Amygdala (tissue), 56 donors: ENCODE measurements around the gene CC2D1A.

Source experiments
- DNase-seq, 56 donors: peaks; one replicate each; lab custom pipeline; 2025; lab: John Stamatoyannopoulos, UW

The CC2D1A gene

GRCh38 chr19:13905634-13906520 is at the start of gene CC2D1A, which contains the start of gene BRME1:
CC2D1A (plus strand) TSS chr19:13906201; CDS start chr19:13906442, 241 bp downstream.
BRME1 (minus strand) TSS chr19:13906117; CDS start chr19:13904892, 1,225 bp downstream.
- DNase-seq, result peak in 55 of 56 donors; percentile 14 to 95 (median 82)

- DNase-seq, result no peak
Measured at GRCh38 chr19:13856497-13856896, 49.5 kb upstream of the CC2D1A start.

DNA sequence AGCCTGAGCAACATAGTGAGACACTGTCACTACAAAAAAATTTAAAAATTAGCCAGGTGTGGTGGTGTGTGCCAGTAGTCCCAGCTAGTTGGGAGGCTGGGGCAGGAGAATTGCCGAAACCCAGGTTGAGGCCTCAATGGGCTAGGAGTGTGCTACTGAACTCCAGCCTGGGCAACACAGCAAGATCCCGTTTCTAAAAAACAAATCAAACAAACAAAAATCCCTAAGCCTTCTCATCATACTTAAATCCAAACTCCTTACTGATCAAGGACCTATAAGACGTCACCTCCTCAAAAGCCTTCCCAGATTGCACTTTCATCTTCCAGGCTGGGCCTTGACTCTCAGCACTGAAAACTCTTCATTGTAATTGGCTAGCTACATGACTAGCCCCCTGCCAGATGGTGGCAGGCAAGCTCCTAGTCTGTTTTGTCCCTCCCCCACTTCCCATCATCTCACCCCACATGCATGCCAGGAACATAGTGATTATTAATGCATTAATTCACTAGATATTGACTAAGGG is 46.6 kb upstream of the CC2D1A start:
- no peak for DNase-seq

- no peak for DNase-seq
Measured at GRCh38 chr19:13860679-13861391, 45.2 kb upstream of the CC2D1A start.

DNA sequence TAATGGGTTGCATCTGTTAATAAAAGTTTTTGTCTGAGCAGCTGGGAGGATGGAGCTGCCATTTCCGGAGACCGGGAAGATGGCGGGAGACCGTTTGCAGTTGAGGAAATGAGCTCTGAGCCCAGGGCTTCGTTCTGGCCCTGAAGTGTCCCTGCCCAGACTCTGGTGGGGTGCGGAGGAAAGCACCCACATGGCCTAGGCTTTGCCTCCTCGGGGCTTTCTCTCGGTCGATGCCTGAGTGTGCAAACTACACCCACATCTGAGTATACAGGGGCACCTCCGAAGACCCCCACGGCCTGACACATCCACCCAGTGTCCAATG is 44.6 kb upstream of the CC2D1A start:
- DNase-seq, result peak in 1 of 56 donors; percentile 39

- DNase-seq, result peak; percentile 35 to 94 (median 84)
Measured at GRCh38 chr19:13861714-13862531, 44.1 kb upstream of the CC2D1A start.

- DNase-seq, result no peak
Measured at GRCh38 chr19:13864046-13864666, 41.8 kb upstream of the CC2D1A start.

DNA sequence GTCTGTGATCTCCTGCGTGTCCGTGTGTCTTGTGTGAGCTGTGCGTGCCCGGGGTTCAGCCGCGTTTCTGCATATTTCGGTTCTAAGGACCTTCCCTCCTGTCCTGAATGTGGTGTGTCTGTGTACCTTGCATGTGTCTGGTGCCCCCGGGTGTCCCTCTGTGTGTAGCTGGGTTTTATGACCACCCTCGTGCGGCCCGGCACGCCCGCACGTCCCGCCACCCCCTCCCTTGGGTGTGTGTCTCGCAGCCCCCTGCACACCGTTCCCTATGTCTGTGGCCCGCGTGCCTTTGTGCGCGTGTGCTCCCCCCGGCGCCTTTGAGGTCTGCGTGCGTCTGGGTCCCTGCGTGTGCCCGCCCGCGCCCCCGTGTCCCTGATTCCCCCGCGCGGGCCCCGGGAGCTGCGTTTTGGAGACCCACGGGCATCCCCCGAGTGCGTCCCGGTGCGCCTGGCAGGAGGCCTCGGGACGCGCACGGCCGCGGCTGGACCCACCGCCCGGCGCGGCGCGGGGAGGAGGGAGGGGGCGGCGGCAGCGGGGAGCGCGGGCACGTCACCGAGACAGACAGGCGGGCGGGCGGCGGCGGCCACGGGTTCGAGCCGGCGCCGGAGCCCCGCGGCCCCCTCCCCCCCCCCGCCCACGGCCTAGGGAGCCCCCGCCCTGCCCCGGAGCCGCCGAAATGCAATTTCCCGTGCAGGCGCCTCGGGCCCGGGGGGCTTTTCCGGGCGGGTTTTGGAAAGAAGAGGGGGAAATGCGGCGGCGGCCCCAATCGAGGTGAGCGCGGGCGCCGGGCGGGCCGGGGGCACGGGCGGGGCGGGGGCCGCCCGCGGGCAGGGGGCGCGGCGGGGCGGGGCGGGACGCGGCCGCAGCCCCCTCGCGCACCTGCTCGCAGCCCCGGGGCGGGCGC is 41.1 kb upstream of the CC2D1A start:
- peak in 1 of 56 donors; percentile 17 for DNase-seq

DNA sequence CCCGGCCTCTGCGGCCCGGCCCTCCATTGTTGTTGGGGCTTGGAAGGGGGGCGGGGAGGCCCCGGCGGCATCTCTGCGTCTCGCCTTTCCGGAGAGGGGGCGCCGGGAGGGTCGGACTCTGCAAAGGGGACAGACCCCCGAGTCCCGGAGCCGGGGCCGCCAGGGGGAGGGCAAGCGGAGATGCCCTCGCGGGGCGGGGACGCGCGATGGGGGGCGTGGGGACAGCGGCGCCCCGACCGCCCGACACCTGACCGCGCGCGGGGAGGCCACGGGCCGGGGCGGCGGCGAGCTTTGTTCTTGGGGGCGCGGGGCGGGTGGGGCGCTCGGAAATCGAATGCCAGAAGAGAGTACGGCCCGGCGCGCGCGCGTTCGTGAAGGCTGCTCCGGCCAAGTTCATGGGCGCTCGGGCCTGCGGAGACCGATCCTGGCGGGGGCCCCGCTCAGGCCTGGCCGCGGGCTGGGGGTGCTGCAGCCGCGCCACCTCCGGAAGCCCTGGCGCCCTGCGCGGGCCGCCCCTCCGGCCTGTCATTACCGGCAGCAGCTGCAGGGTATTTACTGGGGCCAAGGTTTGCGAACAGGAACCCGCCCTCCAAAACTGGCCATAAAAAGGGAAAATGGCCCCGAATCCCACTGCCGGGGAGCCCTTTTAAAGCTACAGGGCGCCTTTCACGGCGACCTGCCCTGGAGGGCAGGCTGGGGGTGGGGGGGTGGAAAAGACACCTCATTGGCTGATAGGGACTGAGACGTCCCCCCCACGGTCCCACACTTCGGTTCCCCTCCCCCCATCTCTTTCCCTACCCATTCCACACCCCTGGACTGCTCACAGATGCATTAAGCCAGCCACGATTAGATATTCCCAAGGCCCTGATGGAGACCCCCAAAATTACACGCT is 40.2 kb upstream of the CC2D1A start:
- DNase-seq, result peak in 5 of 56 donors; percentile 13 to 42 (median 32)

- DNase-seq, result peak in 1 of 56 donors; percentile 37
Measured at GRCh38 chr19:13866463-13867046, 39.4 kb upstream of the CC2D1A start.

DNA sequence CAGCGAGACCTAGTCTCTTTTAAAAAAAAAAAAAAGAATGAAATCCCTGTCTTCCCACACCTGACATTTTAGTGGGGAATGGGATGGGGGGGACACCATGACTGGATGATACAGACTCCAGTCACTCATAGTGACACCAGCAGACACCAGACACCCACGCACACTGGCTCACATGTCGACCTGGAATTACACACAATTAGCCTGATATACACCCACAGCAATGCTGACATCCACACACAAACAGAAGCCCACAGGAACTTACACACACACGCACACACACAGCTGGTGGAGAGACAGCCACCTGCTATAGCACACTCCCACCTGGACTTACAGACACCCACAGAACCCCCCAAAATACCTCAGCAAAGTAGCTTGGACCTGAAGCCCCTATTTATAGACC is 37.3 kb upstream of the CC2D1A start:
- DNase-seq, result peak in 1 of 56 donors; percentile 12

DNA sequence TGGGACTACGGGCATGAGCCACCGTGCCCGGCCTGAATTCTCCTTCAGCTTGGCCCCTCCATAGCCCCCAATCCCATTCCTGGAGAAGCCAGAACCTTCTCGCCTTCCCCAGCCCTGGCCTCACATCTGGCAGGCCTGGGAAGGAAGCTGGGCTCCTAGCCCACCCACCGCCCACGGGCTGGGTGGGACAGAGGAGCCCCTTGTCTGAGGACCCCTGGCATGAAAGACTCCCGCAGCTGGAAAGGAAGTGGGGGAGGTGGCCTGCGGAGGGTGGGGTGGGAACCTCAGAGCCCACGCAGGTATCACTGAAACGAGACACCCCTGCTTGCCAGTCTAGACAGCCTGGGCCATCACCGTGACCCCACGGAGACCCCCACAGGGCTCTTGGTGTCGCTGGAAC is 36.7 kb upstream of the CC2D1A start:
- DNase-seq, result no peak

GRCh38 chr19:13870873-13871272 is 35.1 kb upstream of the CC2D1A start:
- no peak for DNase-seq

GRCh38 chr19:13872339-13872694 is 33.7 kb upstream of the CC2D1A start:
- no peak for DNase-seq

- DNase-seq, result peak in 1 of 56 donors; percentile 70
Measured at GRCh38 chr19:13872695-13873389, 33.2 kb upstream of the CC2D1A start.

DNA sequence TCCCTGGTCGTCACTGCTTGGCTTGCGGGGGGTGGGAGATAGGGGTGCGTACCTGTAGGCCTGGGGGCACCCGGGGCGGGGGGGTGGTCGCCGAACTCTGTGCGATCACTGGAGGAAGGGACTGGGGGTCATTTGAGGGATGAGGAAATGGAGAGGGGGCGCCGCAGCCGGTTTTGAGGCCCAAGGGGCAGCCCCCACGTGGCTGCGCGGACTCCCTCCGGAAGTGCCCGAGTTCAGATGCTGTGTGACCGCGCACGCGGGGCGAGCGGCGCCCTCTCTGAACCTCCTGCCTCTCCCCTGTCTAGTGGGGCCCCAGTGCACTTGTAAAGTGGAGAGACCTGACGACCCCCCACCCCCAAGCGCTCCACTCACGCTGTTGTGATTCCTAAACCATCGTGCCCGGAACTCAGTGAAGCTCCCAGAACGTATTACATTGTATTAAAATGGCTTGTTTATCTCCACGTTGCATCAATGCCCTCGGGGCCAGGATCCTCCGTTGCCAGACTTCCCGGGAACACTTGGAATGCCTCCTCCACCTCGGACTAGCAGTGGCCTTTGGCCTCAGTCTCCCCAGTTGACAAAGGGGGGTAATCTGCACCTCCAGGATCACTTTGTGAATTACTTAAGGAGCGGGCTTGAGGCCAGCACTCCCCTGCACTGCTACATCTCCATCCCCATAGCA is 32.0 kb upstream of the CC2D1A start:
- no peak for DNase-seq
